ENCODE measurements around the gene SH3GL2.
A peak's percentile ranks its signal among the peaks of the same experiment; 100 is the strongest.

The SH3GL2 gene

GRCh38 chr9:17772223-17772622 lies 193.4 kb downstream of the SH3GL2 start:
- no peaks in the 10 kb centered on the region for H3K9me3 ChIP-seq (ENCODE audit: severe bottlenecking)
- no peak overlapping the region for H3K27ac ChIP-seq
- H3K36me3 ChIP-seq, result peaks cover 3% of the 10 kb centered on the region; the same call in 1 of the 2 replicates
- H3K27me3 ChIP-seq (ENCODE audit: insufficient read depth, low read depth, severe bottlenecking), result no peaks in the 10 kb centered on the region
- DNase-seq, result no peak
- TF ChIP-seq CTCF (IDR thresholded peaks at IDR 0.05; ENCODE audit: low read depth, low read length), result no peak
- no peak overlapping the region for H3K4me3 ChIP-seq (ENCODE audit: low read depth, low read length)

- no peak for DNase-seq
- Histone ChIP-seq H3K9me3 (ENCODE audit: severe bottlenecking) (no peaks in the 10 kb centered on the region), H3K36me3 (0 out of 2 replicates have a peak, but pooled peaks cover 2% of the 10 kb centered on the region), H3K27ac (no peak overlapping the region), H3K4me3 (ENCODE audit: low read depth, low read length) (no peak overlapping the region), H3K27me3 (ENCODE audit: insufficient read depth, low read depth, severe bottlenecking) (no peaks in the 10 kb centered on the region)
- TF ChIP-seq CTCF (IDR thresholded peaks at IDR 0.05; ENCODE audit: low read depth, low read length), result no peak
These were observed 196.8 kb downstream of the SH3GL2 start for GRCh38 chr9:17775656-17776055.

- TF ChIP-seq CTCF (IDR thresholded peaks at IDR 0.05; ENCODE audit: low read depth, low read length), result no peak
- Histone ChIP-seq H3K27ac (no peak overlapping the region), H3K9me3 (ENCODE audit: severe bottlenecking) (no peaks in the 10 kb centered on the region), H3K36me3 (no peaks in the 10 kb centered on the region), H3K27me3 (ENCODE audit: insufficient read depth, low read depth, severe bottlenecking) (no peaks in the 10 kb centered on the region), H3K4me3 (ENCODE audit: low read depth, low read length) (no peak overlapping the region)
- no peak for DNase-seq
These were observed 197.9 kb downstream of the SH3GL2 start for GRCh38 chr9:17776735-17777134.

- Histone ChIP-seq H3K27ac (no peak overlapping the region), H3K27me3 (ENCODE audit: insufficient read depth, low read depth, severe bottlenecking) (no peaks in the 10 kb centered on the region), H3K4me3 (ENCODE audit: low read depth, low read length) (no peak overlapping the region), H3K9me3 (ENCODE audit: severe bottlenecking) (no peaks in the 10 kb centered on the region), H3K36me3 (no peaks in the 10 kb centered on the region)
- DNase-seq, result no peak
- no peak for TF ChIP-seq CTCF (IDR thresholded peaks at IDR 0.05; ENCODE audit: low read depth, low read length)
These were observed 198.6 kb downstream of the SH3GL2 start for GRCh38 chr9:17777465-17777864.

- Histone ChIP-seq H3K27me3 (ENCODE audit: insufficient read depth, low read depth, severe bottlenecking) (no peaks in the 10 kb centered on the region), H3K36me3 (peaks cover 8% of the 10 kb centered on the region), H3K27ac (no peak overlapping the region), H3K9me3 (ENCODE audit: severe bottlenecking) (no peaks in the 10 kb centered on the region), H3K4me3 (ENCODE audit: low read depth, low read length) (no peak overlapping the region)
- no peak for DNase-seq
- peak; percentile 3; the same call in 1 of the 2 replicates for TF ChIP-seq CTCF (IDR thresholded peaks at IDR 0.05; ENCODE audit: low read depth, low read length)
These were observed 203.7 kb downstream of the SH3GL2 start for GRCh38 chr9:17782430-17783149.

GRCh38 chr9:17783227-17783626 lies 204.4 kb downstream of the SH3GL2 start:
- Histone ChIP-seq H3K36me3 (peaks cover 8% of the 10 kb centered on the region), H3K27me3 (ENCODE audit: insufficient read depth, low read depth, severe bottlenecking) (no peaks in the 10 kb centered on the region), H3K27ac (no peak overlapping the region), H3K9me3 (ENCODE audit: severe bottlenecking) (no peaks in the 10 kb centered on the region), H3K4me3 (ENCODE audit: low read depth, low read length) (no peak overlapping the region)
- DNase-seq, result no peak
- TF ChIP-seq CTCF (IDR thresholded peaks at IDR 0.05; ENCODE audit: low read depth, low read length), result no peak
